Stimulated activated CD8-positive, alpha-beta memory T cell treated with anti-CD3 and anti-CD28 coated beads, Interleukin-15, amount 100 ng/mL, for 48 hours (primary cell): ENCODE measurements around the gene ARPP21.

Source experiments
- DNase-seq, 2 donors: peaks; one replicate each; pipeline ENCODE4 v3.0.0-alpha.2; 2020; ENCODE audit warnings: low read depth in 2 of 2

Gene ARPP21

DNA sequence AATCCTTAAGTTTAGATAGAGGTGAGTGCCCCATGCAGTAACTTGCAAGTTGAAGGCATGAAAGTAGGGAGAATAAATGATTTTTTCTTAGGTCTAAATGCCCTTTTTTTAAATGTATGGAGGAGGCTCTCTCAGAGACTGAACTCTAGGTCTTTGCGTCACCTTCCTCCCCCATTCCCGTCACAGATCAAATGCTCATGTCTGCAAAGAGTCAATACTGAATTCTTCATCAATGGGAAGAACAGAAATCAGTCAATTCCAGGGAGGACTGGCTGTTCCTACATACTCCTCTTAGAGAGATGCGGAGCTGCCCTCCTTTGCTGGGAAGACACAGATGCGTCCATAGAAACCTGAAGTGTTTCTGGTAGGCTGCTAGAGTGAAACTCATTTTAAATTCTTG lies 98.2 kb downstream of the ARPP21 start:
- DNase-seq = no peak

DNA sequence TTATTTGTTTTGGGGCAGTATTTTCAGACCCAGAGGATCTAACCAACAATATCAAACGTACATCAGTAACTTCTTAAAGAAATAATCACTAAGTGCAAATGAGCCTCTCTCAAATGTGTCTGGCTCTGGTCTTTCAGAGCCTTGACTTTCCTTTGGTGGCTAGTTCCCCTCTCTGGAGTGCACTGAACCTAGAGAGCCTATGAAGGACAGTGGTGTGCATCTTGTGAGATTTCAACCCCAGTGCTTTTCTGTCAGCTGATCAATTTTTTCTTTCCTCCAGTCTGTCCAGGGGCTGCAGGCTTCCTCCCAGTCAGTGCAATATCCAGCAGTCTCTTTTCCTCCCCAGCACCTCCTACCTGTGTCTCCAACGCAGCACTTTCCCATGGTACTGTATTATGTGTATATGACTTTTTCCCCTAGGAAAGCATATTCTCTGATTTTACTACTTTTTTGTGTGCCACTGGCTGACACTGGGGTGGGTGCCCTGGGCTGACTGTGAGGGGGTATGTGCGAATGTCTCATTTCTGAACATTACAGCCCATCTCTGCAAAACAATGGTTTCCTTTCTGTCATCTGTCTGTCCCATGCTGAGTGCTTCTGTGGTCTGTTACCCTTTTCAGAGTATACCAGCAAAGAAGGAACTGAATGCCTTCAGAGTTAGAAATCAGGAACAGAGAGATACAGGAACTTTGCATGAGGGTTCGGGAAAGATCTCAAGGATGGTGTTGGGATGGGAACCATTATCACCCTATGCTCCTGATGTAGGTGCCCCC lies 98.8 kb downstream of the ARPP21 start:
- DNase-seq = no peak

DNA sequence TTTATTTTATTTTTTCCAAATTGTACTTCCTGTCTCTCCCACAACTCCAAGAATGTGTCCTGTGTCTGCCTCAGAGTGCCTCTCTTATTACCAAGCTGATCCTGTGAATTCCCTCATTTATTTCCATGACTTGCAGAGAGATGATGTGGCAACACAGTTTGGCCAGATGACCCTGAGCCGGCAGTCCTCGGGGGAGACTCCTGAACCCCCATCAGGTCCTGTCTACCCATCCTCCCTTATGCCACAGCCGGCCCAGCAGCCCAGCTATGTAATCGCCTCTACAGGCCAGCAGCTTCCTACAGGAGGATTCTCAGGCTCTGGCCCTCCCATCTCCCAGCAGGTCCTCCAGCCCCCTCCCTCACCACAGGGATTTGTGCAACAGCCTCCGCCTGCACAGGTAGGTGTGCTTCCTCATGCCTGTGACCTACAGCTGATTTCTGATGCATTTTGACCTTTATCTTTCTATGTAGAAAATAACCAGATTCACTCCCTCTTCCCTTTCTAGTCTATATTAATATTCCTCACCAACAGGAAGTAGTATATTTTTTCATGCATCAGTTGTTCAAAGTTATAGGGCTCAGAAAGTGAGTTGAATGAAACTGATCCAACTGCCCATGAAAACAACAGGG lies 100.0 kb downstream of the ARPP21 start:
- DNase-seq = no peak

DNA sequence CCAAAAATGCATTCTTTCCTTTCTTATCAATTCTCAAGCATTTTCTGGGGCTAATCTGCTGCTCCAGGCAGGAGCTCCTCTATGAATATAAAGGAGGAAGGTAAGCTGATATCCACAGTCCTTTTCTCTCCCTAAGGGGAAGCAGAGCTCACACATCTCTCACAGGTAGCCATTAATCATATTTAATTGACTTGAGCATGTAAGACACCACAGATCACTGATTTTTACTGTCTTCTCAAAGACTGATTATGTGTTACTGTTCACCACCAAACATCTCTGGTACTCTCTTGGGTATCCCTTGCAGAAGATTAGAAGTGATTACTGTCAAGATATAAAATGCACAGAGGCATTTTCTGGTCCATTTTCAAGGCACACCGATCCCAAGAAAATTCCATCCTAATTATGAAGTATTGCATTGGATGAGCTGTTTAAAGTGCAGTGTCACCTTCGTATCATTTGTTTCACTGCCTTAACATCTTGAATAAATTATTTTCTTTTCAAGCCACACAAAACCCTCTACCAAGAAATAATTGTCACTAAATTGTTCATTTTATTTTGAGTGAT lies 100.7 kb downstream of the ARPP21 start:
- no peak for DNase-seq

DNA sequence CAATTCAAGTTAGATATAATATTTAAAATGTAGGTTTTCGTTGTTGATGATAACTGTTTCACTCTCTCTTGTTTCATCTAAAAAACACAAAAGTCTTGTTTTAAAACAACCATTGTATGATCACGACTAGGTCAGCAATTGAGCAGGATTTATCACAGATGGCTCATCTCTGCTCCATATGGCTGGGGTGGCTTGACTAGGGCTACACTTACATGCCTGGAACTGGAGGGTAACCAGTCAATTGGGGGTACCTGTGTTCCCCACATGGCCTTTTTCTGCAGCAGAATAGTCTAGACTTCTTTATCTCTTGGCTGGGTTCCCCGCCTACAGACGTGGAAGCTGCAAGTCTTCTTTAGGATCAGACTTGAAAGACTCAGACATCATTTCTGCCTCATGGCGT lies 103.9 kb downstream of the ARPP21 start:
- DNase-seq = no peak

DNA sequence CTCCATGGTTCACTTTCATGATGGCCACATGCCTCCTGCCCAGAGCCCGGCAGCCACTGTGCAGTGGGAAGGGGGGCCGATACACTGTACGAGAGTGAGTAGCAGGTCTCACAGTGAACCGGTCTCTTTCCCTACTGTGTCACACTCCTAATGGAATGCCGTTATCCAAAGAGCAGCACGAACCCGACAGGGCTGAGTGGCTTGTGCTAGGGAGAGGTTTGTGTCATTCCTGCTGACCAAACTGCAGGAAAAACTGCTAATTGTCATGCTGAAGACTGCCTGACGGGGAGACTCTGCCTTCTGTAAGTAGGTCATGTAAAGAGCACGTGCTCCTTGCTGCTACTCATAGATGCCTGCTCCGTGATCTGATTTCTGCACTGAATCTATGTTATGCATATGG lies 105.1 kb downstream of the ARPP21 start:
- DNase-seq = no peak

DNA sequence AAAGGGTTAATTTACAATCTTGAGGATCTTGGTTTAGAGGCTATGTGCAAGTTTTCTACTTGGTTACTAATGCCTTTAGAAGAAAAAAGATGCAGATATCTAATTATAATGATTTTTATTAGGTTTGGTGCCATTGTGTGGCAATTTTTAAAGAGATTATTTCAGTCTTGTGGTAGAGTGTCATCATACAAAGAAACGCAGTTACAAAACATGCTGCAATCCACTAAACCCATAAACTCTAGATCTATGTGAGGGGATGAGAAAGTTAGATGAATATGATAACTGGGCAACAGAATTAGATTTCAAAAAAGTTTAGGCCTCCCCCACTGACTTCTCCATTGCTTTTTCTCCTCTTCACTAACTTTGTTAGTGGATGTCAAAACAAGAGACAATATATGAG lies 106.0 kb downstream of the ARPP21 start:
- no peak for DNase-seq

DNA sequence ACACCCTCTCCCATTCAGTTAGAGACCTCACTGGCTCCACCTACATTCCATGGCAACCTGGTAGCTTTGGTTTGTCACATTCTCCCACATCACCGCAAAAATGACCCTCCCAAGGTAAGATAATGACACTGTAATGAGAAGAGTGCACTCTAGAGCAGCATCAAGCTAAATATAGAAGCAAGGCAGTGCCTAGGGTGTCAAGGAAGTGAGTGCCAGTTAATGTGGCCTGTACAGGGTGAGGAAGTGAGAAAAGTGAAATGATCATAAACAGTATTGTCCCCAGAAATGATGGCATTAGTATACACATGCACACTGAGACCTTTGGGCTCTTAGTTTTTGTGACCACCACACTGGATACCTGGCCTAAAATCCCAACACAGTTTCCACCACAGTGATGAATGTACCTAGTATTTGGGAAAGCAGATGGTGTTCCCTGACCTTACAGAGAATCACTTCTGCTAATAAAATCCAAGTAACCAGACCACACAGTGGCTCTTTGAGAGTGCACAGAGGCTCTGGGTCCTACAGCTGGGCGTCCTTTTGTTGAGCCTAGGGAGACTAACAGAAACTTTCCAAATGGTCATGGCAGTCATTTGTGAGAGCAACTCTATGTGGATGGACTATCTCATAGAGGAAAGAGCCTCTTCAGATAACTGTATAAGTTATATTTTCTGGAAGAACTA lies 106.6 kb downstream of the ARPP21 start:
- DNase-seq = no peak

DNA sequence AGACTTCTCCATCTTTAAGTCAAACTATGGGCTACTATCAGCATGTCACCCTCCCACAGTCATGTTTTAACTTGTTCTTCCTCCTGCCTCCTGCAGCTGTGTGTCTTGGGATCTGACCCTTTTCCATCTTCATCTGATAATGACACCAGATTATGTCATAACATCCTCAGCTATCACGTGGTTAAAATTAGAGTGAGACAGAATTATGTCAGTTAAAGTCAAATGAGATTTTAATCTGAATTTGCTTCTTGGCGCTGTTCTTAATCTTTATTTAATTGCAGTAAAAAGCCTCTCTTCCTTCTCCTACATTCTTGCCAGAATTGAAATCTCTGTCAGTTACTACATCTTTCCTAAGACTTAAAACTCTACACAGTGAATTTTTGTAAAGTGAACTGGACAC lies 107.2 kb downstream of the ARPP21 start:
- DNase-seq = no peak

DNA sequence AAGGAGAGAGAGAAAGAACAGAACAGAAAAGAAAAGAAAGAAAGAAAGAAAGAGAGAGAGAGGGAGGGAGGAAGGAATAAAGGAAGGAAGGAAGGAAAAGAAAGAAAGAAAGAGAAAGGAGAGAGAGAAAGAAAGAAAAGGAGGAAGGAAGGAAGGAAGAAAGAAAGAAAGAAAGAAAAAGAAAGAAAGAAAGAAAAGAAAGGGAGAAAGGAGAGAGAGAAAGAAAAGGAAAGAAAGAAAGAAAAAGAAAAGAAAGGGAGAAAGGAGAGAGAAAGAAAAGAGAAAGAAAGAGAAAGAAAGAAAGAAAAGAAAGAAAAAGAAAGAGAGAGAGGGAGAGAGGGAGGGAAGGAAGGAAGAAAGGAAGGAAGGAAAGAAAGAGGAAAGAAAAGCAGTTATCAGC lies 108.8 kb downstream of the ARPP21 start:
- no peak for DNase-seq

DNA sequence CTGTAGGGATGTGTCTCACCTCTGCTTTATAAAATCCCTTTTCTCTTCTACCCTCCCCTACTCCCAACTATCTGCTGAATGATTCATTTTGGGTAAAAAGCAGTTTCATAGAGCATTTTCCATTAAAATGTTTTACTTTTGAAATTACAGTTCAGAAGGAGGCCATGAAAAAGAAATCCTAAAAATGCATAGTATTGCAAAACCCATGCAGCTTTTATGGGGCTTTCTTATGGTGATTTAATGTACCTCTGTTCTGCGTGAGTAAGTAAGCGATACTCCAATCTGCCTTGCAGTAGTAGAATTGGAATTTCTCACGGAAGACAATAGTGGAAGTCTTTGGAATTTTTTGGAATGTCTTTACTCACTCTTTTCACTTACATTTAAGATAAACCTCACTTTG lies 111.9 kb downstream of the ARPP21 start:
- DNase-seq = no peak

DNA sequence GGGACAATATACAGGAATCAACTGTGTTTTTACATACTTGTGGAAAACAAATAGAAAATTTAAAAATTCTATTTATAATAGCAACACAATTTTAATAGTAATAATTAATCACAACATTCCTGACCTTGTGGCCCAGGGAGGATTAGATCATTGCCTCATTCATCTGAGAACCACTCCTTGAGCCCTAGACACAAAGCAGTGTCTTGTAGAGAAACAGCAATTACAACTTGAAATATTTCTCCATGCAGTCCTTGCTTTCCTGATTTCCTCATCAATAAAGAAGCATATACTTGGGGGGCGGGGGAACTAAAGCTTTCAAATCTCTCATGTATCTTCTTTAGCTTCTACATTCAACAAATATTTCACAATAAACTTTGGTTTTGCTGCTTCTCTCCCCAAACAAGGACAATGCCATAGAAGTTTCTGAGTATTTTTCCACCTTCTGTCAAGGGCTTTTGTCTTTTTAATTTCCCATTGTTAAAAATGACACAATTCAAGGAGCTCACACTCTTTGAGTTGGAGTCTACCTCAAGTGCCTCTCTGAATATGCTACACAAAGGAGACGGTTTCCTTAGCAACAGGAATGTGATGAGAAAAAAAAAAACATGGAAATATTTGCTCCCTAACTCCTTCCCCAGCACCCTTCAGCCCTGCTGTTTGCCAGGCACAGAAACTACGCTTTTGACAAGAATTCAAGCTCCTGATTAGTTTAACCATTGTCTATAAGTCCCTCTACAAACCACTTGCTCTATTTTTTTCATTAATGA lies 118.8 kb downstream of the ARPP21 start:
- DNase-seq = no peak

DNA sequence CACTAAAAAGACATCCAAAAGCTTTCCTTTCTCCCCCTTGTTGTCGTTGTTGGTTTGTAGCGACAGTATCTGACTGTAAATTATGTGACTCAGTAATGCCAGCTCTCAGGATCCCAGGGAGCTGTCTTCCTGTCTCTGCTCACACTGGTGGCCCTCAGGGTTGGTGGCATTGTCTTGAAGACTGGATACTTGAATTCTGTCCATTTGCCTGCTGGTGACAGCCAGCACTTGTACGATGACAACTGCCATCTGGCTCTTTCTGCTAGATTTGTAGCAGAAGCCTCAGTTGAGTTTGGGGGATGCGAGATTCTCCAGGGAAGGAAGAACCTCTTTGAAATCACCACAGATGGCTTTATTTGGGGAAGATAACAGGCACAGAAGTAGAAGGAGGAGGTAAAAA lies 120.8 kb downstream of the ARPP21 start:
- no peak for DNase-seq

DNA sequence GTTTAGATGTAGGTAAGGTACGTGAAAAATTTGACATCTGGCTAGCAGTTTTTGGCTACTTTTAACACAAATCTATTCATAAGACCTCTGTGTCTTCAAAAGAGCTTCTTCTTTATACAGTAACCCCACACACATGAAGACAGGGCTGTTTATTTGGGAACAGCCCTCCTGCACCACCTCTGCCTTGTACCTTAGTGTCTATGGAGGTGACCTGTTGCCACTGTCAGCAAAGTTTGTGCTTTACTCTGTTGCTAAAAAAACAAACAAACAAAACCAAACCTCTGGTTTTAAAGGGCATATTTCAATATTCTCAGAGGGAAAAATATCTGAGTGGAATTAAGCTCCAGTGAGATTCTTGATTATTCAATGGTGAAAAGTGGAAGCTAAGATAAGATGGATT lies 122.0 kb downstream of the ARPP21 start:
- DNase-seq = no peak

DNA sequence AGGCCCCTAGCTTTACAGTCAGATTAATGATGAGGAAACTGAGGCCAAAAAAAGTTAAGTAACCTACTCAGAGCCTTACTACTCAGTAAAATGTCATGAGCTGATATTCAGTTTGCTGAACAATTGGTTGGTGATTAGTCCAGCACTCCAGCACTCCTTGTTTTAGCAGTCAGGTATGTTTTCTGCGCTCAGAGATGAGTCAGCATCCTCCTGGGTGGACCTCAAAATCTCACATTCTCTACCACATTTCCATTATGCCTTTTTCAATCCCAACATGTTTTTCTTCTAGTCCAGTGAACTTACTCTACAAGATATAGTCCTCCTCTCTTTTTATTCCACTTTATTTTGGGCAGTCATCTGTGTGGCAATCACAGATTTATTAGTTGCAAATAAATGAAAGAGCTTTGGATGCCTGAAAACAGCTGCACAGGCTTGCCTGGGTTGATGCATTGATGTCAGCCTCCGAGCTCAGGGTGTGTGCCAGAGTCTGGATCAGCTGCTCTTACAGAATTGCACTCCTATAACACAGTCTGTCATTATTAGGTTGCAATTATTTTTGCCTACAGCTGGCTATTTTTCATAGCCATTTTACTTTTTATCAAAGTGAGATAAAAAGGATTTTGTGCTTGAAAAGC lies 133.2 kb downstream of the ARPP21 start:
- no peak for DNase-seq

DNA sequence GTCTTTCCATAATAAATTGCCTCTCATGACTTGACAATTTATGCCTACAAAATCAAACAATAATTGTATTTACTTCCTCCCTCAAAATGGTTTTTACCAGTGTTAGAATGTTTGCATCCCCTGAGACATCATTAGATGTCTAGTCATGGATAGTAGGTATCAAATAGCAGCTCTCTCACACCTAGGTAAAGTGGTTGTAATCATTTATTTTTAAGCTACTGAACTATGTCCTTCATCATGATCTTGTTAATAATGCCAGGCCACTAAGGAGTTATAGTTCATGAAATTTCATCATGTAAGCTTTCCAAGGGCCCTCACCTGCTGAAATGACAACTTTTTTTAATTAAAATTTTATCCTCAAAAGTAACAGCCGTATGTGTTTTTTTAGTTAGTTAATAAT lies 134.1 kb downstream of the ARPP21 start:
- no peak for DNase-seq

DNA sequence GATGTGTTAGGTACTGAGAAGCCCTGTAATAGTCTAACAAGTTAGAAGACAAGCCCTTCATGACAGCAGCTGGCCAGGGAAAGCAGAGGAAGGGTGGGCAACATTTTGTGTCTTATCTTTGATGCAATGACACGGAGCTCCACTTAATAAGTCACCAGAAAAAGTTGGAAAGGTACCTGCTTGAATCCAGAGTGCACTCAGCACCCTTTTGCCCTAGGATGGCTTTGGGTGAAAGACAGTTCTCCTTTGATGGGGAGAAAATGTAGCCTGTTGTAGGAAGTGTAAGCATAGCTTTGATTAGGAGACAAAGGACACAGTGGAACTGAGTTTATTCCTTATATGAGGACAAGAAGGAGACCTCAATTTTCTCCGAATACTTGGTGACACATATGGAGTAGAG lies 137.0 kb downstream of the ARPP21 start:
- no peak for DNase-seq

DNA sequence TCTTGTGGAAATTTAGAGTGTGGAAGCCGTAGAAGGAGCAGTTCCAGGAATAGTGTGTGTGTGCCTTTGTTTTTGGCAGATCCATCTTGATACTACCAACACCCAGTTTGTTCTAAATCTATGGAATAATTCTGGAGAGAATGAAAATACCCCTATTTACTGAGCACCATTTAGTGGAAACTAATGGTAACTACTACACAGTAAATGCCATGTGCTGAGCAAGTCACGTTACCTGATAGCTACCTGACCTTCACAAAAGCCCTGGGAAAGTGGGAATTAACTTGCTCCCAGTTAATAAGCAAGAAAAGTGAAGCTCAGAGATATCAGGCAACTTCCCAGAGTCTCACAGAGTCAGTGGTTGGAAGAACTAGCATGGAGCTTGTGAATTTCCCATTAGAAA lies 137.7 kb downstream of the ARPP21 start:
- DNase-seq = no peak

DNA sequence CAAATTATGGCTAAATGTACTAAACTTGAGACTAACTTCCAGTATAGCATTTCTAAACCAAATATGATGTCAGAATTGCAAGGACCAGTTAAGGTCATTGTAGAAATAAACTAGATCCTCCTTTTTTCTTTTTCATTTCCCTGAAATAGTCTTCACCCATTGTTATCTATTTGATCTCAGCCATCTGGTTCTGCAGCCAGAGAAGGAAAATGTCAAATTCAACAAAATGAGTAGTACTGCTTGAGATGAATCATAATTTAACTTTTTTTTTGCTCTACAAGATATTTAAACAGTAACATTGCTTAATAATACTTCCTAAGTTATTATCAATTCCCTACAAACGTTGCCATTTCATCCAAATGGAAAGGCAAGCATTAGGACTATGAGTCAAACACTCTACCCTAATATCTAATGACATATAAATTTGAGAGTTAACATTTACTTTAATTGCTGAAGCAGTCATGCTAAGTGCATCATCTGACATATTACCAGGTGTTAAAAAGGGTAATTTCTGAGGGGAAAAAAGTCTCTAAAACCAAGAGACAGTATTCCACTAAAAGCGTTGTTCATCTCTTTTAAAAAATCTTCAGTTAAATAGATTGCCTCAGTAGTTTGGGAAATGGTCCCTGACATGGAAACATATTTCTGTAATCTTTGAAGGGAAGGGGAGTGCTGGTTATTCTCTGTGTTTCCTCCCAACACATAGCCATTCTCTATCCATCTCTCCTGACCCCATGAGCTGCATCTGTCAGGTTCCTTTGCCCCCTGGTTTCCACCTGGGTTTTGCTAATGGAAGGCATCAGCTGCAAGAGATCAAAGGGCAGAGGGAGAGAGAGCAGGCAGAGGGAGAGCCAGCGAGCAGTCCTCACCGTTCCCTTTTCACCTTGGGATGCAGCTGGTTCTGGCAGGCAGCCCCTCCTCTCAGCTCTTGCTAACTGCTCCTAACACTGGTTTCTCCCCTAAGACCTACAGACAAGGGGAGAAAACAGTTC lies 138.5 kb downstream of the ARPP21 start:
- no peak for DNase-seq

DNA sequence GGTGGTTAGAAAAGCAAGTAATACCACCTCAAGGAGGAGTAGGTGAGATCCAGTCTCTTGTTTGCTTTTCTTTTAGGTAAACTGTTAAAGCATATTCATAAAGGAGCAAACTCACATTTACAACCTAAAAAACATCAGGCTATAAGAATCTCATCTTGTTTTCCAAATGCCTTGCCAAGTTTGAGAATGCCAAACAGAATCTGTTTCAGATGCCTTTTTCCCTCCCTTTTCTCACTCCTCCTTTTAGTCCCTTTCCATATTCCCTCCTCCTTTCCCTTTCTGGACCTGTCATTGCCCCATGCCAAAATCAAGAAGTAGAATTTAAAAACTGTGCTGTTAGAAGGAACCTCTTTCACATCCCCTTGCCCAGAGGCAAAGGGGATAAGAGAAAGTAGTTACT lies 140.3 kb downstream of the ARPP21 start:
- DNase-seq = no peak
